Measurements from ENCODE around the gene RAB9A.

DNA sequence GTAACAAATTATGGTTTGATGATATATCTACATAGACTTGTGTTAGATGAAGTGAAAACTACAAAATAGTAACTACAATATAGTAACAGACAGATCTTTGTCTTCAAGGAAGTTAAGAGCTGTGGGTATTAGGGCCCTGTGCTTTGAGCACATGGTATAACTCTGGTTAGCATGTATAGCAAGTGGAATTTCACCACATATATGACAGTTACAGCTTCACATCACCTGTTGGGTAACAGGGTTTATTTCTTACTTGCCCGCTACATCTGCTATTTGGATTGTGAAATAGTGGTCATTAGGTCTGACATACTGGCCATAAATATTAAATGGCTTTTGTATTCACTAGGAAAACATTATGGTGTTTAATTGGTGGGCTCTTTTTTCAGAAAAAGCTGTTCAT, 65.8 kb downstream of the RAB9A start:
- TF ChIP-seq, protein P1, sequence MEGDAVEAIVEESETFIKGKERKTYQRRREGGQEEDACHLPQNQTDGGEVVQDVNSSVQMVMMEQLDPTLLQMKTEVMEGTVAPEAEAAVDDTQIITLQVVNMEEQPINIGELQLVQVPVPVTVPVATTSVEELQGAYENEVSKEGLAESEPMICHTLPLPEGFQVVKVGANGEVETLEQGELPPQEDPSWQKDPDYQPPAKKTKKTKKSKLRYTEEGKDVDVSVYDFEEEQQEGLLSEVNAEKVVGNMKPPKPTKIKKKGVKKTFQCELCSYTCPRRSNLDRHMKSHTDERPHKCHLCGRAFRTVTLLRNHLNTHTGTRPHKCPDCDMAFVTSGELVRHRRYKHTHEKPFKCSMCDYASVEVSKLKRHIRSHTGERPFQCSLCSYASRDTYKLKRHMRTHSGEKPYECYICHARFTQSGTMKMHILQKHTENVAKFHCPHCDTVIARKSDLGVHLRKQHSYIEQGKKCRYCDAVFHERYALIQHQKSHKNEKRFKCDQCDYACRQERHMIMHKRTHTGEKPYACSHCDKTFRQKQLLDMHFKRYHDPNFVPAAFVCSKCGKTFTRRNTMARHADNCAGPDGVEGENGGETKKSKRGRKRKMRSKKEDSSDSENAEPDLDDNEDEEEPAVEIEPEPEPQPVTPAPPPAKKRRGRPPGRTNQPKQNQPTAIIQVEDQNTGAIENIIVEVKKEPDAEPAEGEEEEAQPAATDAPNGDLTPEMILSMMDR (IDR thresholded peaks at IDR 0.05), result no peak
- TF ChIP-seq EP300 (IDR thresholded peaks at IDR 0.05), result no peak
